ENCODE data around the gene SUGP1.

Gene SUGP1

DNA sequence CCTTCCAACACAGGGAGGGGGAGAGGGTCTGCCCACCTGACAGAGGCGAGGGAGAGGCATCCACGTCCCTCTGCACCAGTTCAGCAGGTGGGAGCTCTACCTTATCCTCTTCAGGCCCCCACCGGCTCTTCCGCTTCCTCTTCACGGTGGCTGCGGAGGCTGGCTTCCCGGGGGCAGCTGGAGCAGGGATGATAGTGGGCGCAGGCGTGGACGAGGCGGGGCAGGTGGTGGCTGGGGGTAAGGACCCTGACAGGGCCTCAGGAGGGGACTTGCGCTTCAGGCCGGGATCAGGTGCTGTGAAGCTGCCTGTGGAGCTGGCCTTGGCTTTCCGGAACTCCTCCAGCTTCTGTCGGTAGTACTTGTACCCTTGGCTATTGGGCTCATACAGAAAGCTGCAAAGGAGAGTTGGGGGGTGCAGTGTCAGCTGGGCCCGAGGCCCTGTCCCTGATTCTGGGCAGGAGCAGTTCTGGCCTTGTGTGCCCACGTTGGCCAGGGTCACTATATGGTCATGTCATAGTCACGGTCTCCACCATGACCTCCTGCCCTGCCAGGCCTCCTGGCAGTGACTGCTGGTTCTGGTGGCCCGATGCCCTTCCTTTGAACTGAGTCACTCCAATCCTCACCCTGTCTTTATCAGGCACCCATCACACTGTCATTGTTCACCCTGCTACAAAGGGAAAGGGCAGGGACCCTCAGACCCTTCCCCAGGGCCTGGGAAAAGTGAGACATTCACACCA lies 23.2 kb downstream of the SUGP1 start:
- DNase-seq: no peak

DNA sequence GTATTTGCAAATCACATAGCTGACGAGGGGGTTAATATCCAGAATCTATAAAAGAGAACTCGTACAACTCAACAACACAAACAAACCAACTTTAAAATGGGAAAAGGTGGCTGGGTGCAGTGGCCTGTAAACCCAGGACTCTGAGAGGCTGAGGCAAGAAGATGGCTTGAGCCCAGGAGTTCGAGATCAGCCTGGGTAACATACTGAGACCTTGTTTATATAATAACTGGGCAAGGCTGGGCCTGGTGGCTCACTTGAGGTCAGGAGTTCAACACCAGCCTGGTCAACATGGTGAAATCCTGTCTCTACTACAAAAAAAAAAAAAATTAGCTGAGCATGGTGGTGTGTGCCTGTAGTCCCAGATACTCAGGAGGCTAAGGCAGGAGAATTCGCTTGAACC lies 25.4 kb downstream of the SUGP1 start:
- no peak for DNase-seq

- DNase-seq: no peak
Observed at GRCh38 chr19:19292607-19293006, 27.7 kb downstream of the SUGP1 start.

- DNase-seq: no peak
Observed at GRCh38 chr19:19285686-19286085, 34.6 kb downstream of the SUGP1 start.

- no peak for DNase-seq
Observed at GRCh38 chr19:19280561-19280960, 39.7 kb downstream of the SUGP1 start.

DNA sequence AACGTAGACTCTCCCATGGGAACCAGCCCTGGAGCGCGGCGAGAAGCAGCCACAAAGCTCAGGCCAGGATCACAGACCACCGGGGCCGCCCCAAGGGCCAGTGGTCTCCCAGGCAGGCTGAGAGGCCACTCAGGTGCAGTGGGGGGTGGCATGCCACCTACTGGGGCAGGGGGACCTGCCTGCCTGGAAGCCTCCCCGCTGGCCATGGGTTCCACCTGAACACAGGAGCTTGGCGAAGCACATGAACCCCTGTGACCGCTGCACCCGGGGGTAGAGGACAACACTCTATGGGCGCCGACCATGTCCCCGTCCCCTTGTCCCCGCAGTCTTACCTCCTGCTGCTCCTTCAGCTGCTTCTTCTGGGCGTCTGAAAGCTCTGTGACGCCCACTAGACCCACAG lies 40.5 kb downstream of the SUGP1 start:
- no peak for DNase-seq

- no peak for DNase-seq
Observed at GRCh38 chr19:19279062-19279612, 41.2 kb downstream of the SUGP1 start.

DNA sequence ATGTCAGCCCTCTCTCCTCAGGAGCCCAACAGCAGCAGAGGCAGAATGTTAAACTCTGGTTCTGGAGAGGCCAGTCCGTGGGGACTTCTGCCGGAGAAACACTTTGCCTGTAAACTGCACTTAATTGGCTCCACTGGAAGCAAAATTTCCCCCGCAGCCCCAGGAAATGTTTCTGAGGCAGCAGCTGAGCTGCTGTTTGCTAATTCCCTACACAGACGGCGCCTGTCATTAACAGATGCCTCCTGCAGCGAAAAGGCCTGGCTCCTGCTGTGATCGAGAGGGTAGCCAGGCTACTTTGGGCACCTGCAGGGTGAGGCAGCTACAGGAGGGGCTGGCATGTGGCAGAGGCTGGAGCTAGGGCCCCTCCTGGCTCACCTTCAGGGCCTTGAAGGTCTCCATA lies 42.0 kb downstream of the SUGP1 start:
- no peak for DNase-seq

- DNase-seq: no peak
Observed at GRCh38 chr19:19276851-19277250, 43.5 kb downstream of the SUGP1 start.

GRCh38 chr19:19276386-19276785 lies 43.9 kb downstream of the SUGP1 start:
- DNase-seq: no peak

GRCh38 chr19:19274716-19275565 lies 45.4 kb downstream of the SUGP1 start:
- no peak for DNase-seq

- no peak for DNase-seq
Observed at GRCh38 chr19:19274146-19274545, 46.2 kb downstream of the SUGP1 start.

DNA sequence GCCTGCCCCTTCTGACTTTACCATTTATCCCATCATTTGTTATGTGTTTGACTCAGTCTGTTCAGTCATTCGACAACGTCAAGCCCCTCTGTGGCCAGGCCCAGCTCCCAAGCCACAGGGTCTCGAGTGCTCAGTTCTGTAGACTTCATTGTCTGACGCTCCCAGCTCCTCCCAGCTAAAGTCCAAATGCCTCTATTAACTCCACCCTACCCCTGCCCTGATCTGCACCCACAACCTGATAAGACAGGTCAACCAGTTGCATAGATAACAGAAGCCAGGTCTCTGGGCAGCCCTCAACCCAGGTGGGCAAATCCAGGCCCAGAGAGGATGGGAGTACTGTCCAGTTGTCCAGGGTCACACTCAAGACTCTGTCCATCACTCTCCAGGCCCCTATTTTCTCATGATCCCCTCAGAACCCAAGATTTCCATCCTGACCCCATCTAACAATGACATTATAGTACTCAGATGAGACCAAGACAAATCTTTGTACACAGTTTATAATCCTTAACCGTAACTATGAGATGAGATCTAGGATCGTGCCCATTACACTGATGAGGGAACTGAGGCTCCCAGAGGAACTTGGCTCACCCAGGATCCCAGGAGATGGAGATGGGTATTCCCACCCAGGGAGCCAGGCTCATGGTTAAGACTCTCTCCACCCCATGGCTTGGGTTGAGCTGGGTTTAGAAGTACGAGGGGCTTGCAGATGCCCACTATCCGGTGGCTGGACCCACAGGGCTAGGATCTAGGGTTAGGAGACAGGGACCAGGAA lies 48.3 kb downstream of the SUGP1 start:
- DNase-seq: no peak

- DNase-seq: no peak
Observed at GRCh38 chr19:19270749-19271571, 49.3 kb downstream of the SUGP1 start.

GRCh38 chr19:19269952-19270694 lies 50.2 kb downstream of the SUGP1 start:
- DNase-seq: no peak

GRCh38 chr19:19268453-19269385 lies 51.6 kb downstream of the SUGP1 start:
- DNase-seq: no peak

DNA sequence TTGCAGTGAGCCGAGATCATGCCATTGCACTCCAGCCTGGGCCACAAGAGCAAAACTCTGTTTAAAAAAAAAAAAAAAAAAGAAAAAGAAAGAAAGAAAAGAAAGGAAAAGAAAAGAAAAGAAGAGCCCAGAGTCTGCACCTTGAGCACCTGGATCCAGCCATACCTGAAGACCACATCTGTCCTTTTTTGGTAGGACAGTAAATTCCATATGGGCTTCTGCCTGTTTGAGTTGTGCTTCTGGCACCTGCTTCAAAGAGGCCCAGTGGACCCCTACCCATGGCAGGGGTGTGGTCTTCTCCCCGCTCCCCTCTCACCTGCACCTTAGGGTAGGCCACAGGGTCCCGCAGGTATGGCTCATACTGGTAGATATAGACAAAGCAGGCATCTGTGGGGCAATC lies 53.0 kb downstream of the SUGP1 start:
- no peak for DNase-seq

DNA sequence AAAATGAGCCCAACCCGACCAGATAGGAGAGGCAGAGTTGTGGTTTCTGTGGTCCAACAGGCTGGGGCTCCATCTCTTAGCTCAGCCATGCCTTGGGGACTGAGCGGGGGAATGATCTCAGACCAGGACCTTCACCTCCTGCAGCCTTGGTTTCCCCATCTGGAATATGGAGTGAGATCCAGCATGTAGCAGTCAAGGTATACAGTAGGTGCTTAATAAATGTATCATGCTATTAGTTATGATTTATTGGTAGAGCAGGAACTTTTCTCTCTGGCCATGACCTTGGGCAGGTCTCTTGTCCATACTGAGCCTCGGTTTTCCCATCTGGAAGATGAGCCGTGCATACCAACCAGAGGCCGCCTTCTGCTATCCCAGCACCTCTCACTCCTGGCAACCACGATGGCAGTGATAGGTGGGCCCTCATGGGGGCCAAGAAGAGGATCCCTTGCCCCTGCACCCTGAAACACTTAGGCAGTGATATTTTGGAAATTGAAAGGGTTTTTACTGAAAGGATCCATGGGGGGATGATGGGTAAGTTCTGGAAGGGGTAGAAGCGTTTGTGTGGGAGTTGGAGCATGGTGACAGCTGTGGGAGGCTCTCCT lies 56.3 kb downstream of the SUGP1 start:
- no peak for DNase-seq

DNA sequence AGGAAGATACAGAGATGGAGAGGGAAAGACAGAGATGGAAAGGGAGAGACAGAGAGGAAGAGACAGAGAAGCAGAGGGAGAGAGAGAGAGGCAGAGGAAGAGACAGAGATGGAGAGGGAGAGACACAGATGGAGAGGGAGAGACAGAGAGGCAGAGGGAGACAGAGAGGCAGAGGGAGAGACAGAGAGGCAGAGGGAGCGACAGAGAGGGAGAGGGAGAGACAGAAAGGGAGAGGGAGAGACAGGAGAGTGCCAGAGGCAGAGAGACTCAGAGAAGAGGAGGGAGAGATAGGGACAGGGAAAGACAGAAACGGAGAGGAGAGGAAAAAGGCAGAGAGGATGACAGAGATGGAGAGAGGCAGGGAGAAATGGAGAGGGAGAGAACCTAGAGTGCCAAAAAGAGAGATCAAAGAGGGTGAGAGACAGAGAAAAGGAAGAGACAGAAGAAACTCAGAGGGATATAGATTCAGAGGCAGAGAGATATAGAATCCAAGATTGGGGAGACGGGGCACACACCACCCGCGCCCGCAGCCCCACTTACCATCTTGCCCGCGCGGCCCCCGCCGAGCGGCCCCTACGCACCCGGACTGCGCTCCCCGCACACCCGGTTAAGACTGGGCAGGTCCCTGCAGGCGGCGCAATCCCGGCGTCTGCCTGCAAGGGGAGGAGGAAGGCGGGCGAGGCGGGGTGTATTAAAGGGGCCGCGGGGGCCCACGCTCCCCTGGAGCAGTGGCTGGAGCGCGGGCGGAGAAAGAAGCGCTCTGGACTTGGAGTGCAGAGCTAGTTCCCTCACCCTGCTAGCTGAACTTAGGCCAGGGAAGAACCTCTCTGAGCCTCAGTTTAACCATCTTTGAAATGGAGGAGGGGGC lies 57.9 kb downstream of the SUGP1 start:
- DNase-seq: peak in 2 of 3 donors; percentile 15 to 39

Measured in suppressor macrophage treated with lipopolysaccharide for 1 hour (primary cell).